Measurements from ENCODE around the gene GLE1.

- no peak for TF ChIP-seq POLR2A (IDR thresholded peaks at IDR 0.05)
- TF ChIP-seq CTCF (IDR thresholded peaks at IDR 0.05 in 8 of 11, conservative IDR thresholded peaks at IDR 0.05 in 3 of 11), result no peak
- TF ChIP-seq POLR2AphosphoS5 (IDR thresholded peaks at IDR 0.05), result no peak
These were observed 34.0 kb upstream of the GLE1 start for GRCh38 chr9:128470560-128470959.
